ENCODE data around the gene ANKS1B. TPM values are rescaled to one million over a fixed set of nuclear protein-coding genes. Genes with fewer than 3 reads are reported as not detected.

Gene ANKS1B
- polyA plus RNA-seq, 3 donors = not detected

DNA sequence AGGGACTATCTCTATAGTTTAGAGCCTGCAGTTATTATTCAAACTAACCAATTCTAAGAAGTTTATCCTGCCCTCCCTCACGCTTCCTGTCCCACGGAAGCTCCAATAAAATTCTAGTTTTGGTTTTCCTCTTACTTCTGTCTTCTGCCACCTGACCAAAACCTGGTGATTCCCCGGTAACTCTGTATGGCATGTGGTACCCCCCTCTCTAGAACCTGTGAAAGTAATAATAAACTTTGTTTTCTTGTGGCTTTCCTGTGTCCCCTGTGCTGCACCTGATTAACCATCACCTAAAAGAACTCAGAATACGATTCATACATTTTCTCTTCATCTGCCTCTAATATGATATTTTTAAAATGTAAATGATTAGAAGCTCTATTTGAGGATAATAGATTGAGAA is 959.9 kb downstream of the ANKS1B start:
- no peak overlapping the region for H3K27ac ChIP-seq (ENCODE audit: low read depth in 1 of 2, low read length in 2 of 2)
- Mint-ChIP-seq H3K9me3 (no peaks in the 10 kb centered on the region), H3K27ac (no peak overlapping the region), H3K27me3 (ENCODE audit: low read depth in 3 of 3) (peaks cover 2 to 8% (median 6%) of the 10 kb centered on the region in 3 donors), H3K36me3 (no peaks in the 10 kb centered on the region), H3K4me3 (no peak overlapping the region), H3K4me1 (no peaks in the 10 kb centered on the region)
- no CpG with 5 or more reads among the region's 4 CpGs for WGBS (ENCODE audit: insufficient coverage)
- no peaks in the 10 kb centered on the region for H3K36me3 ChIP-seq (replicated peaks in 1 of 2; ENCODE audit: control insufficient read depth in 1 of 2, insufficient read depth in 2 of 2, low read length in 2 of 2)
- H3K27me3 ChIP-seq (ENCODE audit: control insufficient read depth in 2 of 2, insufficient read depth in 2 of 2, low read length in 2 of 2) = no peaks in the 10 kb centered on the region
- no peak for DNase-seq
- no peaks in the 10 kb centered on the region for H3K79me2 ChIP-seq (ENCODE audit: insufficient read depth, low read length)
- no peaks in the 10 kb centered on the region for H3K4me1 ChIP-seq (ENCODE audit: control insufficient read depth in 1 of 2, insufficient read depth in 2 of 2, low read length in 2 of 2)
- no peak overlapping the region for H3K4me2 ChIP-seq (replicated peaks; ENCODE audit: extremely low read depth, low read length, poor library complexity, severe bottlenecking)
- H3K9me3 ChIP-seq (replicated peaks in 1 of 2; ENCODE audit: control insufficient read depth in 1 of 2, insufficient read depth in 1 of 2, low read length in 2 of 2) = no peaks in the 10 kb centered on the region
- no peak overlapping the region for H2AFZ ChIP-seq (ENCODE audit: insufficient read depth, low read depth, low read length, poor library complexity, severe bottlenecking)
- H3K9ac ChIP-seq (ENCODE audit: insufficient read depth, low read length, poor library complexity, severe bottlenecking) = no peak overlapping the region
- intact Hi-C loops (cut with micrococcal nuclease) = no loop called here
- TF ChIP-seq, protein P1, sequence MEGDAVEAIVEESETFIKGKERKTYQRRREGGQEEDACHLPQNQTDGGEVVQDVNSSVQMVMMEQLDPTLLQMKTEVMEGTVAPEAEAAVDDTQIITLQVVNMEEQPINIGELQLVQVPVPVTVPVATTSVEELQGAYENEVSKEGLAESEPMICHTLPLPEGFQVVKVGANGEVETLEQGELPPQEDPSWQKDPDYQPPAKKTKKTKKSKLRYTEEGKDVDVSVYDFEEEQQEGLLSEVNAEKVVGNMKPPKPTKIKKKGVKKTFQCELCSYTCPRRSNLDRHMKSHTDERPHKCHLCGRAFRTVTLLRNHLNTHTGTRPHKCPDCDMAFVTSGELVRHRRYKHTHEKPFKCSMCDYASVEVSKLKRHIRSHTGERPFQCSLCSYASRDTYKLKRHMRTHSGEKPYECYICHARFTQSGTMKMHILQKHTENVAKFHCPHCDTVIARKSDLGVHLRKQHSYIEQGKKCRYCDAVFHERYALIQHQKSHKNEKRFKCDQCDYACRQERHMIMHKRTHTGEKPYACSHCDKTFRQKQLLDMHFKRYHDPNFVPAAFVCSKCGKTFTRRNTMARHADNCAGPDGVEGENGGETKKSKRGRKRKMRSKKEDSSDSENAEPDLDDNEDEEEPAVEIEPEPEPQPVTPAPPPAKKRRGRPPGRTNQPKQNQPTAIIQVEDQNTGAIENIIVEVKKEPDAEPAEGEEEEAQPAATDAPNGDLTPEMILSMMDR (IDR thresholded peaks at IDR 0.05) = no peak
- no peaks in the 10 kb centered on the region for H4K20me1 ChIP-seq (ENCODE audit: insufficient read depth, low read length)
- H3K4me3 ChIP-seq (replicated peaks in 1 of 3; ENCODE audit: low read depth in 2 of 3, low read length in 3 of 3) = no peak overlapping the region

GRCh38 chr12:99024191-99024590 is 960.5 kb downstream of the ANKS1B start:
- Mint-ChIP-seq H3K27ac (no peak overlapping the region), H3K9me3 (no peaks in the 10 kb centered on the region), H3K4me1 (no peaks in the 10 kb centered on the region), H3K4me3 (no peak overlapping the region), H3K27me3 (ENCODE audit: low read depth in 3 of 3) (peaks cover 2 to 8% (median 6%) of the 10 kb centered on the region in 3 donors), H3K36me3 (no peaks in the 10 kb centered on the region)
- H4K20me1 ChIP-seq (ENCODE audit: insufficient read depth, low read length) = no peaks in the 10 kb centered on the region
- no peaks in the 10 kb centered on the region for H3K27me3 ChIP-seq (ENCODE audit: control insufficient read depth in 2 of 2, insufficient read depth in 2 of 2, low read length in 2 of 2)
- no peak for DNase-seq
- no peak overlapping the region for H2AFZ ChIP-seq (ENCODE audit: insufficient read depth, low read depth, low read length, poor library complexity, severe bottlenecking)
- no peak overlapping the region for H3K27ac ChIP-seq (ENCODE audit: low read depth in 1 of 2, low read length in 2 of 2)
- H3K36me3 ChIP-seq (replicated peaks in 1 of 2; ENCODE audit: control insufficient read depth in 1 of 2, insufficient read depth in 2 of 2, low read length in 2 of 2) = no peaks in the 10 kb centered on the region
- no peaks in the 10 kb centered on the region for H3K4me1 ChIP-seq (ENCODE audit: control insufficient read depth in 1 of 2, insufficient read depth in 2 of 2, low read length in 2 of 2)
- TF ChIP-seq, protein P1 (IDR thresholded peaks at IDR 0.05) = no peak
- intact Hi-C loops (cut with micrococcal nuclease) = no loop called here
- H3K79me2 ChIP-seq (ENCODE audit: insufficient read depth, low read length) = no peaks in the 10 kb centered on the region
- H3K4me3 ChIP-seq (replicated peaks in 1 of 3; ENCODE audit: low read depth in 2 of 3, low read length in 3 of 3) = no peak overlapping the region
- no peak overlapping the region for H3K4me2 ChIP-seq (replicated peaks; ENCODE audit: extremely low read depth, low read length, poor library complexity, severe bottlenecking)
- no peak overlapping the region for H3K9ac ChIP-seq (ENCODE audit: insufficient read depth, low read length, poor library complexity, severe bottlenecking)
- no peaks in the 10 kb centered on the region for H3K9me3 ChIP-seq (replicated peaks in 1 of 2; ENCODE audit: control insufficient read depth in 1 of 2, insufficient read depth in 1 of 2, low read length in 2 of 2)

Measured in CD14-positive monocyte (primary cell).